ENCODE measurements around the gene BRINP1.

Gene BRINP1

DNA sequence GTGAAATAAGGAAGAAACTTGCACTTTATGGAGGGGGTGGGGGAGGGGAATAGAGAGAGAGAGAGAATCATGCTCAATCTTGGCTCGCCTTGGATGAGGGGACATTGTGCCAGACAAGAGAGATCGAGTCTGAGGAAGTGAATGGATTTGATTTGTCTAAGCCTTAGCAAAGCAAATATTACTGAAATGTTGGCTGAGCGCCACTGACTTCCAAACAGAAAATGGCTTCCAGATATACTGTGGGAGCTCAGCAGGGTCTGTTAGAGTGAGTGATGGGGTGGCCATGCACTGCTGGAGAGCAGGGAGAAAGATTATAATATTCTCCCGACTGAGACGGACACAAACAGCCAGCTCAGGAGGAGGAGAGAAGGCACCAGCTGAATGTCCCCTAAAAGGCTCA is 34.5 kb downstream of the BRINP1 start:
- no peak overlapping the region for H3K27ac ChIP-seq (replicated peaks)
- no peak for DNase-seq (ENCODE audit: low read depth in 1 of 2, low spot score in 1 of 2)
- H3K27me3 ChIP-seq (ENCODE audit: insufficient read depth, poor library complexity, severe bottlenecking): no peaks in the 10 kb centered on the region
- H3K4me3 ChIP-seq (replicated peaks; ENCODE audit: insufficient read depth, low read length): no peak overlapping the region
- TF ChIP-seq, protein P1, sequence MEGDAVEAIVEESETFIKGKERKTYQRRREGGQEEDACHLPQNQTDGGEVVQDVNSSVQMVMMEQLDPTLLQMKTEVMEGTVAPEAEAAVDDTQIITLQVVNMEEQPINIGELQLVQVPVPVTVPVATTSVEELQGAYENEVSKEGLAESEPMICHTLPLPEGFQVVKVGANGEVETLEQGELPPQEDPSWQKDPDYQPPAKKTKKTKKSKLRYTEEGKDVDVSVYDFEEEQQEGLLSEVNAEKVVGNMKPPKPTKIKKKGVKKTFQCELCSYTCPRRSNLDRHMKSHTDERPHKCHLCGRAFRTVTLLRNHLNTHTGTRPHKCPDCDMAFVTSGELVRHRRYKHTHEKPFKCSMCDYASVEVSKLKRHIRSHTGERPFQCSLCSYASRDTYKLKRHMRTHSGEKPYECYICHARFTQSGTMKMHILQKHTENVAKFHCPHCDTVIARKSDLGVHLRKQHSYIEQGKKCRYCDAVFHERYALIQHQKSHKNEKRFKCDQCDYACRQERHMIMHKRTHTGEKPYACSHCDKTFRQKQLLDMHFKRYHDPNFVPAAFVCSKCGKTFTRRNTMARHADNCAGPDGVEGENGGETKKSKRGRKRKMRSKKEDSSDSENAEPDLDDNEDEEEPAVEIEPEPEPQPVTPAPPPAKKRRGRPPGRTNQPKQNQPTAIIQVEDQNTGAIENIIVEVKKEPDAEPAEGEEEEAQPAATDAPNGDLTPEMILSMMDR (IDR thresholded peaks at IDR 0.05; ENCODE audit: insufficient read depth, low read length): no peak
- TF ChIP-seq SPI1 (IDR thresholded peaks at IDR 0.05; ENCODE audit: borderline replicate concordance, low read depth) (no peak), POLR2AphosphoS5 (IDR thresholded peaks at IDR 0.05; ENCODE audit: low read depth) (no peak), REST (IDR thresholded peaks at IDR 0.05; ENCODE audit: insufficient replicate concordance, low read depth) (no peak), GABPA (IDR thresholded peaks at IDR 0.05; ENCODE audit: low read depth) (no peak)

DNA sequence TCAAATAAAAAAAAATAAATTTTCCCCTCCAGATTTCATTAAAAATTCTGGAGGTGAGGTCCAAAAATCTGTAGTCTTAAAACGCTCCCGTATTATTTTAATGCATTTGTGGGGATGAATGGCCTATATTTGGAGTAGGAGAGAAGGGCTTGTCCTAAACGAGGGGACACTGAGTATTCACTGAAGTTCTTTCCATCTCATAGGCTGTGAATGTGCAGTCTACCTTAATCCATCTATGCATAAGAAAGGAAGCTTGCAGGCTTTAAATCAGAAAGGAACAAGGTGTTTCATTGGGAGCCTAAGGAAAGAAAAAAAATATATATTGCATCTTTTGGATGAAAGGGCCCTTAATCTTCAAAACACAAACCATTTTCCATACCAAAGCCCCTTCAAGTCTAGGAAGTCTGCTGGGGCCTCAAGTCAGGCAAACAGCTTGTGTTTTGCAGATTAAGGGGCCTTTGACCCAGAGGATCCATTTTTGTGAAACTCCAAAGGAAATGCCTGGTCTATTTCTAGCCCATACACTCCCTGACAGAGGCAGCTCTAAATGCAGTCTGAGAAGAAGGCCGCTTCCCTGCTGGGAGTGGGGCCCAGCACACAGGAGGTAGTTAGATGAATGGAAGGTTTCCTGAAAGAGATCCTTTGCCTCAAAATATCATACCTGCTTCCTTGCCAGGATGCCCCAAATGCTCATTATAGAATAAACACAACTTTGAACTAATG is 35.6 kb downstream of the BRINP1 start:
- TF ChIP-seq REST (IDR thresholded peaks at IDR 0.05; ENCODE audit: insufficient replicate concordance, low read depth) (no peak), POLR2AphosphoS5 (IDR thresholded peaks at IDR 0.05; ENCODE audit: low read depth) (no peak), SPI1 (IDR thresholded peaks at IDR 0.05; ENCODE audit: borderline replicate concordance, low read depth) (no peak), GABPA (IDR thresholded peaks at IDR 0.05; ENCODE audit: low read depth) (no peak)
- TF ChIP-seq, protein P1 (IDR thresholded peaks at IDR 0.05; ENCODE audit: insufficient read depth, low read length): no peak
- no peak for DNase-seq (ENCODE audit: low read depth in 1 of 2, low spot score in 1 of 2)
- H3K27me3 ChIP-seq (ENCODE audit: insufficient read depth, poor library complexity, severe bottlenecking): no peaks in the 10 kb centered on the region
- no peak overlapping the region for H3K27ac ChIP-seq (replicated peaks)
- H3K4me3 ChIP-seq (replicated peaks; ENCODE audit: insufficient read depth, low read length): no peak overlapping the region

DNA sequence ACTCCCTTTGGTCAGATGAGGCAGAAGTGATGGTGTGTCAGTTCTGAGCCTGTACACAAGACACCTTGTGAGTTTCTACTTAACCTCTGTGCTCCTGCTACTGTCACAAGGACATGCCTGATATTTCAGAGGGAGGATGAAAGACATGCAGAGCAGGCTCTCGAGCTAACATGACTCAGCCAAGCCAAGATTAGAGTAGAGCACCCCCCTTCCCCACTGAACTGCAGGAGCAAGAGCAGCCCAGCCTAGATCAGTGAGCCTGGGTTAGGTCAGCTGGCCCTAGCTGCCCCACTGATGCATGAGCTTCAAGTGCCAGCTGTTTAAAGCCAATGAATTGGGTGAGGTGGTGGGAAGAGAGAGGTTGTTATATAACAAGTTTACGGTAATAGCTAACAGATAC is 36.7 kb downstream of the BRINP1 start:
- no peak for DNase-seq (ENCODE audit: low read depth in 1 of 2, low spot score in 1 of 2)
- Histone ChIP-seq H3K4me3 (replicated peaks; ENCODE audit: insufficient read depth, low read length) (no peak overlapping the region), H3K27ac (replicated peaks) (no peak overlapping the region), H3K27me3 (ENCODE audit: insufficient read depth, poor library complexity, severe bottlenecking) (no peaks in the 10 kb centered on the region)
- TF ChIP-seq GABPA (IDR thresholded peaks at IDR 0.05; ENCODE audit: low read depth) (no peak), POLR2AphosphoS5 (IDR thresholded peaks at IDR 0.05; ENCODE audit: low read depth) (no peak), REST (IDR thresholded peaks at IDR 0.05; ENCODE audit: insufficient replicate concordance, low read depth) (no peak), SPI1 (IDR thresholded peaks at IDR 0.05; ENCODE audit: borderline replicate concordance, low read depth) (no peak)
- TF ChIP-seq, protein P1 (IDR thresholded peaks at IDR 0.05; ENCODE audit: insufficient read depth, low read length): no peak

Measured in HL-60 (cell line).